IMR-90 (cell line): ENCODE data around the gene STOM.

Source experiments
- POLR2A ChIP-seq: IDR thresholded peaks from 2 replicates; pipeline ENCODE4 v1.6.1; 2012; ENCODE audit warnings: mild to moderate bottlenecking, low read depth, low read length
- RFX5 ChIP-seq: IDR thresholded peaks from 2 replicates; pipeline ENCODE4 v1.8.0; 2012; ENCODE audit warnings: low read depth, mild to moderate bottlenecking, low read length, moderate library complexity
- SMC3 ChIP-seq: fragments of 150-350 bp; IDR thresholded peaks from 2 replicates; pipeline ENCODE4 v1.6.1; 2016; ENCODE audit warnings: low read depth, mild to moderate bottlenecking, antibody characterized with exemption, low read length, moderate library complexity
- USF2 ChIP-seq: fragments of 150-350 bp; IDR thresholded peaks from 2 replicates; pipeline ENCODE4 v1.6.1; 2017; ENCODE audit warnings: mild to moderate bottlenecking, antibody characterized with exemption, low read length, low read depth
- TF ChIP-seq, protein P1 (sequence below): conservative IDR thresholded peaks from 2 replicates; pipeline ENCODE4 v1.5.1; 2012; ENCODE audit warnings: mild to moderate bottlenecking, low read depth, low read length, improper control_type of control experiment

DNA sequence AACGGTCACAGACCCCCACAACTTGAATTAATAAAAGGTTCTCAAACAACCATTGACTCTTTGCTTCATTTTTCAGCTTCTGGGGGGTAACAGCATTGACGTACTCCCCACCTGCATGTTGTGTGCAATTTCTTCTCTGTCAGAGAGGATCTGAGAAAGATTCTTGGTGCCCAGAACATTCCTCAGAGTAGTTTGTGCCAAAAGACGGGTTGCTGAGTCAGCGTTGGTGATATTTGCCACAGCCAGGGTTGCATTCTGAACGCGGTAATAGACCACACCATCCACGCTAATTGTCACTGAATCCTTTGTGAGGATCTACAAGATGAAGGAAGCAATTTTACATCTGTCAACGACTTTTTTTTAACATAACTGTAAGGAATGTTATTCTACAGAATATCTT, 21.0 kb downstream of the STOM start:
- TF ChIP-seq, protein P1, sequence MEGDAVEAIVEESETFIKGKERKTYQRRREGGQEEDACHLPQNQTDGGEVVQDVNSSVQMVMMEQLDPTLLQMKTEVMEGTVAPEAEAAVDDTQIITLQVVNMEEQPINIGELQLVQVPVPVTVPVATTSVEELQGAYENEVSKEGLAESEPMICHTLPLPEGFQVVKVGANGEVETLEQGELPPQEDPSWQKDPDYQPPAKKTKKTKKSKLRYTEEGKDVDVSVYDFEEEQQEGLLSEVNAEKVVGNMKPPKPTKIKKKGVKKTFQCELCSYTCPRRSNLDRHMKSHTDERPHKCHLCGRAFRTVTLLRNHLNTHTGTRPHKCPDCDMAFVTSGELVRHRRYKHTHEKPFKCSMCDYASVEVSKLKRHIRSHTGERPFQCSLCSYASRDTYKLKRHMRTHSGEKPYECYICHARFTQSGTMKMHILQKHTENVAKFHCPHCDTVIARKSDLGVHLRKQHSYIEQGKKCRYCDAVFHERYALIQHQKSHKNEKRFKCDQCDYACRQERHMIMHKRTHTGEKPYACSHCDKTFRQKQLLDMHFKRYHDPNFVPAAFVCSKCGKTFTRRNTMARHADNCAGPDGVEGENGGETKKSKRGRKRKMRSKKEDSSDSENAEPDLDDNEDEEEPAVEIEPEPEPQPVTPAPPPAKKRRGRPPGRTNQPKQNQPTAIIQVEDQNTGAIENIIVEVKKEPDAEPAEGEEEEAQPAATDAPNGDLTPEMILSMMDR, result no peak
- no peak for TF ChIP-seq USF2
- TF ChIP-seq SMC3, result no peak
- TF ChIP-seq POLR2A, result no peak
- no peak for TF ChIP-seq RFX5
